Activated naive CD8-positive, alpha-beta T cell treated with anti-CD3 and anti-CD28 coated beads for 36 hours (primary cell): ENCODE measurements around the gene ACAD11. TPM values are rescaled to one million over a fixed set of nuclear protein-coding genes. Genes with fewer than 3 reads are reported as not detected.
A peak's percentile ranks its signal among the peaks of the same experiment; 100 is the strongest.

Experiments
- DNase-seq: peaks from one replicate; pipeline ENCODE4 v3.0.0; 2021
- H3K27ac Mint-ChIP-seq: one replicate; pipeline ENCODE4 v1.8.0; 2022; ENCODE audit warnings: mild to moderate bottlenecking, moderate library complexity, mixed read lengths
- H3K27me3 Mint-ChIP-seq: one replicate; pipeline ENCODE4 v1.8.0; 2022; ENCODE audit warnings: mild to moderate bottlenecking, mixed read lengths
- H3K36me3 Mint-ChIP-seq: one replicate; pipeline ENCODE4 v1.8.0; 2021; ENCODE audit warnings: mild to moderate bottlenecking, mixed read lengths
- H3K4me1 Mint-ChIP-seq: one replicate; pipeline ENCODE4 v1.8.0; 2021; ENCODE audit warnings: mixed read lengths
- H3K4me3 Mint-ChIP-seq: one replicate; pipeline ENCODE4 v1.8.0; 2022; ENCODE audit warnings: mild to moderate bottlenecking, moderate library complexity, mixed read lengths
- H3K9me3 Mint-ChIP-seq: one replicate; pipeline ENCODE4 v1.8.0; 2022; ENCODE audit warnings: mixed read lengths
- total RNA-seq, 2 experiments: library from RNA; stranded (reverse); gene quantifications; one replicate each; pipeline ENCODE4 v1.2.3, GENCODE V29; 2021

The ACAD11 gene
- 10 to 100 TPM; 11.3 to 12.4 TPM for total RNA-seq

- H3K4me3 Mint-ChIP-seq = peak within 1 kb of the TSS; percentile 94
- peak within 1 kb of the TSS; percentile 97 for H3K27ac Mint-ChIP-seq
- no peaks in the 10 kb centered on the region for H3K27me3 Mint-ChIP-seq
- peak; percentile 55 for DNase-seq
- peaks cover 20% of the 10 kb centered on the region for H3K36me3 Mint-ChIP-seq
- peaks cover 47% of the 10 kb centered on the region for H3K4me1 Mint-ChIP-seq
- no peaks in the 10 kb centered on the region for H3K9me3 Mint-ChIP-seq
Measured at GRCh38 chr3:132659365-132660051, at the start of gene ACAD11. TSS of gene ACAD11 (minus strand) at chr3:132659809. CDS start at chr3:132659751, 58 bp downstream.

- H3K36me3 Mint-ChIP-seq = peaks cover 19% of the 10 kb centered on the region
- H3K27me3 Mint-ChIP-seq = no peaks in the 10 kb centered on the region
- peaks cover 5% of the 10 kb centered on the region for H3K4me1 Mint-ChIP-seq
- H3K27ac Mint-ChIP-seq = no peak overlapping the region
- no peaks in the 10 kb centered on the region for H3K9me3 Mint-ChIP-seq
- H3K4me3 Mint-ChIP-seq = no peak overlapping the region
- DNase-seq = no peak
Measured at GRCh38 chr3:132703733-132704132, 44.1 kb upstream of the ACAD11 start.

DNA sequence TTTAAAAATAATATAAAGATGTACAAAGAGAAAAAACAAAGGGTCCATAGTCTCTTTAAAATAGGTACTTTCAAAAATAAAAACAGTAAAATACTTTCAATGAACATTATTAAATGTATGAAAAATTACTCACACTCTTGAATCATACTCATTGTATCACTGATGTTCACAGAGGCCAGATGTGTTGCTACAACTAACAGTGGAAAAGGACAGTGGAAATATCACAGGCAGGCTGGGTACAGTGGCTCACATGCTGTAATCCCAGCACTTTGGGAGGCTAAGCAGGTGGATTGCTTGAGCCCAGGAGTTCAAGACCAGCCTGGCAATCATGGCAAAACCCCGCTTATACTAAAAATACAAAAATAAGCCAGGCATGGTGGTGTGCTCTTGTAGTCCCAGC is 35.8 kb upstream of the ACAD11 start:
- H3K4me1 Mint-ChIP-seq = peaks cover 6% of the 10 kb centered on the region
- peaks cover 8% of the 10 kb centered on the region for H3K36me3 Mint-ChIP-seq
- no peak overlapping the region for H3K4me3 Mint-ChIP-seq
- DNase-seq = no peak
- no peak overlapping the region for H3K27ac Mint-ChIP-seq
- no peaks in the 10 kb centered on the region for H3K9me3 Mint-ChIP-seq
- no peaks in the 10 kb centered on the region for H3K27me3 Mint-ChIP-seq

- no peak for DNase-seq
- Mint-ChIP-seq H3K4me1 (peaks cover 6% of the 10 kb centered on the region), H3K36me3 (peaks cover 8% of the 10 kb centered on the region), H3K4me3 (no peak overlapping the region), H3K9me3 (no peaks in the 10 kb centered on the region), H3K27ac (no peak overlapping the region), H3K27me3 (no peaks in the 10 kb centered on the region)
Measured at GRCh38 chr3:132694991-132695390, 35.4 kb upstream of the ACAD11 start.

GRCh38 chr3:132690040-132690439 is 30.4 kb upstream of the ACAD11 start:
- Mint-ChIP-seq H3K9me3 (no peaks in the 10 kb centered on the region), H3K4me3 (no peak overlapping the region), H3K27me3 (no peaks in the 10 kb centered on the region), H3K36me3 (no peaks in the 10 kb centered on the region), H3K4me1 (peaks cover 2% of the 10 kb centered on the region), H3K27ac (no peak overlapping the region)
- DNase-seq = no peak

GRCh38 chr3:132682201-132682600 is 22.6 kb upstream of the ACAD11 start:
- Mint-ChIP-seq H3K4me1 (no peaks in the 10 kb centered on the region), H3K27ac (peak overlapping the region; percentile 8), H3K27me3 (no peaks in the 10 kb centered on the region), H3K36me3 (peaks cover 12% of the 10 kb centered on the region), H3K4me3 (no peak overlapping the region), H3K9me3 (no peaks in the 10 kb centered on the region)
- no peak for DNase-seq

DNA sequence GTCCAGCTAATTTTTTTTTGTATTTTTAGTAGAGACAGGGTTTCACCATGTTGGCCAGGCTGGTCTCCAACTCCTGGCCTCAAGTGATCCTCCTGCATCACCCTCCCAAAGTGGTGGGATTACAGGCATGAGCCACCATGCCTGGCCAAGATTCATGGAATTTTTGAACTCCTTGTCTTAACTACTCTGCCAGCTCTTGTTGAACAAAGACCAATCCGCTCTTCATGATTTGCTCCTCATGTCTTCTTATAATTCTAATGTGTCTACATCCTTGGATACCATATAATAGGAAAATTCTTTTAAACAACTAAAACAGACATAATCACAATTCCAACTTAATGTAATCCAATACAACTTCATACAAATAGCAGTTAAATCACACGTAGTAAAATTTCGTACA is 21.8 kb upstream of the ACAD11 start:
- Mint-ChIP-seq H3K9me3 (no peaks in the 10 kb centered on the region), H3K27me3 (no peaks in the 10 kb centered on the region), H3K36me3 (peaks cover 12% of the 10 kb centered on the region), H3K4me1 (no peaks in the 10 kb centered on the region), H3K27ac (no peak overlapping the region), H3K4me3 (no peak overlapping the region)
- no peak for DNase-seq

DNA sequence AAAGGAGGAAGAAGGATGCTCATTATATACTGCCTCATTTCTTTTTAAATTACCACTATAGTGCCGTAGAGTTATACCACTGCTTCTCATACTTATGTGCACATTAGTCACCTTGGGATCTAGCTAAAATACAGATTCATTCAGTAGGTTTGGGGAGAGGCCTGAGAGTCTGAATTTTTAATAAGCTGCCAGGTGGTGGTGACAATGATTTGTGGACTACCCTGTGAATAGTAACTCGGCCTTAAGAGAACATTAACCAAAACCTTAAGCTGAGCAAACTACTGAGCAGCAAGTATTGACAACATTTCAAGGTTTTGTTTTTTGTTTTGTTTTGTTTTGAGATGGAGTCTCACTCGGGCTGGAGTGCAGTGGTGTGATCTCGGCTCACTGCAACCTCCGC is 20.3 kb upstream of the ACAD11 start:
- no peak for DNase-seq
- no peaks in the 10 kb centered on the region for H3K27me3 Mint-ChIP-seq
- peaks cover 12% of the 10 kb centered on the region for H3K36me3 Mint-ChIP-seq
- H3K9me3 Mint-ChIP-seq = no peaks in the 10 kb centered on the region
- no peak overlapping the region for H3K27ac Mint-ChIP-seq
- no peak overlapping the region for H3K4me3 Mint-ChIP-seq
- H3K4me1 Mint-ChIP-seq = no peaks in the 10 kb centered on the region

- Mint-ChIP-seq H3K36me3 (peaks cover 6% of the 10 kb centered on the region), H3K4me1 (no peaks in the 10 kb centered on the region), H3K27ac (no peak overlapping the region), H3K4me3 (no peak overlapping the region), H3K27me3 (no peaks in the 10 kb centered on the region), H3K9me3 (no peaks in the 10 kb centered on the region)
- no peak for DNase-seq
Measured at GRCh38 chr3:132675408-132675807, 15.8 kb upstream of the ACAD11 start.

DNA sequence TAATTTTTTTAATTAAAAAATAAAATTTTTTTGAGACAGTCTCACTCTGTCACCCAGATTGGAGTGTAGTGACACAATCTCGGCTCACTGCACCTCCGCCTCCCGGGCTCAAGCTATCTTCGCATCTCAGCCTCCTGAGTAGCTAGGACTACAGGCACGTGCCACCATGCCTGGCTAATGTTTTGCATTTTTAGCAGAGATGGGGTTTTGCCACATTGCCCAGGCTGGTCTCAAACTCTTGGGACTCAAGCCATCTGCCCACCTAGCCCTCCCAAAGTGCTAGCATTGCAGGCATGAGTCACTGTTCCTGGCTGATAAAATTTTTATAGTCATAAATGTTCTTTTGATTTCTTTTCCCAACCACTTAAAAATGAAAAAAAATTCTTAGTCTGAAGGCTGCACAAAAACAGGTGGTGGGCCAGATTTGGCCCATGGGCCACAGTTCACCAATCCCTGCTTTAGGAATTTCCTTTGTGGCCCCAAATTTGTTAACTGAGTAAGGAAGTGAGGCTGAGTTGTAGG is 9.7 kb upstream of the ACAD11 start:
- DNase-seq = no peak
- no peaks in the 10 kb centered on the region for H3K9me3 Mint-ChIP-seq
- peaks cover 6% of the 10 kb centered on the region for H3K36me3 Mint-ChIP-seq
- H3K27ac Mint-ChIP-seq = no peak overlapping the region
- H3K4me1 Mint-ChIP-seq = peaks cover 26% of the 10 kb centered on the region
- H3K4me3 Mint-ChIP-seq = no peak overlapping the region
- H3K27me3 Mint-ChIP-seq = no peaks in the 10 kb centered on the region

GRCh38 chr3:132665230-132665745 is 5.7 kb upstream of the ACAD11 start:
- Mint-ChIP-seq H3K9me3 (no peaks in the 10 kb centered on the region), H3K36me3 (peaks cover 19% of the 10 kb centered on the region), H3K4me3 (no peak overlapping the region), H3K27ac (no peak overlapping the region), H3K27me3 (no peaks in the 10 kb centered on the region), H3K4me1 (peaks cover 50% of the 10 kb centered on the region)
- no peak for DNase-seq

GRCh38 chr3:132662212-132662611 is 2.6 kb upstream of the ACAD11 start:
- Mint-ChIP-seq H3K9me3 (no peaks in the 10 kb centered on the region), H3K27ac (no peak overlapping the region), H3K36me3 (peaks cover 18% of the 10 kb centered on the region), H3K4me1 (peaks cover 50% of the 10 kb centered on the region), H3K4me3 (peak overlapping the region; percentile 94), H3K27me3 (no peaks in the 10 kb centered on the region)
- no peak for DNase-seq

GRCh38 chr3:132661101-132661500 is 1.5 kb upstream of the ACAD11 start:
- no peaks in the 10 kb centered on the region for H3K9me3 Mint-ChIP-seq
- H3K27ac Mint-ChIP-seq = peak overlapping the region; percentile 97
- no peaks in the 10 kb centered on the region for H3K27me3 Mint-ChIP-seq
- H3K4me1 Mint-ChIP-seq = peaks cover 52% of the 10 kb centered on the region
- H3K36me3 Mint-ChIP-seq = peaks cover 20% of the 10 kb centered on the region
- DNase-seq = no peak
- peak overlapping the region; percentile 94 for H3K4me3 Mint-ChIP-seq

DNA sequence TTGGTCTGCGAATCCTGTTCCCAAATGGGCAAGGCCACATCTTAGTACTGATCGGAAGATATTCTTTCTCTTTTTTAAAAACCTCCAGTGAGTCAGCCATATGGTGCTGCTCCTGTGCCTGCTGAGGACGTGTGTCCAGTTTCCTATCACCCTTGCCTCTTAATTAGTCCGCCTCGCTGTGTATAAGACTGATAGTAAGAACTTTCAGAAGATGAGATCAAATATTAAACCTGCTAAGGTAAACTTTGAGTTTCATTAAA is 1.1 kb upstream of the ACAD11 start:
- no peak for DNase-seq
- Mint-ChIP-seq H3K27ac (peak overlapping the region; percentile 97), H3K9me3 (no peaks in the 10 kb centered on the region), H3K27me3 (no peaks in the 10 kb centered on the region), H3K4me1 (peaks cover 51% of the 10 kb centered on the region), H3K4me3 (peak overlapping the region; percentile 94), H3K36me3 (peaks cover 20% of the 10 kb centered on the region)

- no peaks in the 10 kb centered on the region for H3K27me3 Mint-ChIP-seq
- peak within 1 kb of the TSS; percentile 94 for H3K4me3 Mint-ChIP-seq
- peak within 1 kb of the TSS; percentile 97 for H3K27ac Mint-ChIP-seq
- peak; percentile 78 for DNase-seq
- no peaks in the 10 kb centered on the region for H3K9me3 Mint-ChIP-seq
- peaks cover 51% of the 10 kb centered on the region for H3K4me1 Mint-ChIP-seq
- peaks cover 20% of the 10 kb centered on the region for H3K36me3 Mint-ChIP-seq
Measured at GRCh38 chr3:132660052-132660810, 622 bp upstream of the ACAD11 start, which contains the start of gene UBA5. TSS of gene UBA5 (plus strand) at chr3:132660329. CDS start at chr3:132660538, 209 bp downstream.
